Measurements from ENCODE around the gene CSRNP3.
A peak's percentile ranks its signal among the peaks of the same experiment; 100 is the strongest.

The CSRNP3 gene

DNA sequence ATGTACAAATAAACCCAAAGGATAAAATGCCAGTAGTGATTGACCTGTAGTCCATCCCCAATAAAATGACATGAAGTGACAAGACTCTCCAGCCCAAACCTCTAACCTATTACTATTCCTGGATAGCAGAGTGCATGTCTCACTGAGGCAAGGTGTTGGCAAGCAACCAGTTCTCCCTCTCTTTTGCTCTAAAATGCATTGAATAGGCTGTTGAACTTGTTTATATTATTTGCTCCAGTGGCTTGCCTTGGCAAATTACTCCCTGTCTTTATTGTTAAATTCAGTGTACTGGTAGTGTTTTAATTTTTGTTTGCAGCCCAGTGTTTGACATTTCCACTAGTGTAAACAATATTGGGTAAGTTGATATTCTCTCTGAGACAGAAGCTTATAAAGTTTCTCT, 70.5 kb downstream of the CSRNP3 start:
- peak; percentile 52 for DNase-seq (ENCODE audit: low read depth, low spot score)

- no peak for DNase-seq (ENCODE audit: low read depth, low spot score)
Measured at GRCh38 chr2:165544897-165545296, 75.4 kb downstream of the CSRNP3 start.

- DNase-seq (ENCODE audit: low read depth, low spot score), result peak; percentile 11
Measured at GRCh38 chr2:165547900-165548299, 78.4 kb downstream of the CSRNP3 start.

- DNase-seq (ENCODE audit: low read depth, low spot score), result no peak
Measured at GRCh38 chr2:165549619-165550018, 80.1 kb downstream of the CSRNP3 start.

DNA sequence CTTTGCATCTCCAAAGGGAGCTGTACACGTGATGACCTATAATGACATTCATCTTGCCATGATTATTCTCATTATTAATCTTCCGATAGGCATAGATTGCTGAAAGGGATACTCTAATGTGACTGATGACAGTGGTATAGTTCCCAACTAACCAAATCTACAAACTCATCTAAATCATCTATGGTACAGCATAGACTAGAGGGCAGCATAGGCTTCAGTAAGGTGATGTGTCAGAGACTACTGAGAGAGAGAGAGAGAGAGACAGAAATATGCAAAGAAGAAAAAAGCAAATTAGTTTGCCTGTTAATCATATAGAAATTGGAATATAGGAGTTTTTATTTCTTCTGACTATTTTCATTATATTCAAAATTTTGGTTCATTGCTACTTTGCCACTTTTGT, 89.3 kb downstream of the CSRNP3 start:
- no peak for DNase-seq (ENCODE audit: low read depth, low spot score)

GRCh38 chr2:165560377-165560988, 91.0 kb downstream of the CSRNP3 start:
- DNase-seq (ENCODE audit: low read depth, low spot score), result no peak

DNA sequence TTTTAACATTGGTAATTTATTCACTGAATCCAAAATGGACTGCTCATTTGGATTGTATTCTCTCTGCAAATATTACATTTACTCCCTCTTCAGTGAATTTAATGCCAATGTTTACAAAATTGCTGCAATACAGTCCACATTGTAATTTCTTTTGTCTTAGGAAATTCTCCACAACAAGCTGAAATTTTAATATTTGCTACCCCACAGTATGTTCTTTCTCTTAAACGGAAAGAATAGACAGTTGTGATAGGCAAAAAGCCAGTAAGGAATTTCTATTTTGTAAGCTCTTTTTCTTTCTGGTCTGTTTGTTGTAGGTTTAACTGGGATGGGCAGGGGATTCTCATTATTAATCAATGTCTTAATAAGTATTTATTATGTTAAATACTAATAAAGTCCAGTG, 92.0 kb downstream of the CSRNP3 start:
- DNase-seq (ENCODE audit: low read depth, low spot score), result no peak

- no peak for DNase-seq (ENCODE audit: low read depth, low spot score)
Measured at GRCh38 chr2:165562233-165562632, 92.7 kb downstream of the CSRNP3 start.

- DNase-seq (ENCODE audit: low read depth, low spot score), result no peak
Measured at GRCh38 chr2:165563468-165564225, 94.1 kb downstream of the CSRNP3 start.

GRCh38 chr2:165566008-165566407, 96.5 kb downstream of the CSRNP3 start:
- no peak for DNase-seq (ENCODE audit: low read depth, low spot score)

GRCh38 chr2:165567273-165567672, 97.8 kb downstream of the CSRNP3 start:
- no peak for DNase-seq (ENCODE audit: low read depth, low spot score)

DNA sequence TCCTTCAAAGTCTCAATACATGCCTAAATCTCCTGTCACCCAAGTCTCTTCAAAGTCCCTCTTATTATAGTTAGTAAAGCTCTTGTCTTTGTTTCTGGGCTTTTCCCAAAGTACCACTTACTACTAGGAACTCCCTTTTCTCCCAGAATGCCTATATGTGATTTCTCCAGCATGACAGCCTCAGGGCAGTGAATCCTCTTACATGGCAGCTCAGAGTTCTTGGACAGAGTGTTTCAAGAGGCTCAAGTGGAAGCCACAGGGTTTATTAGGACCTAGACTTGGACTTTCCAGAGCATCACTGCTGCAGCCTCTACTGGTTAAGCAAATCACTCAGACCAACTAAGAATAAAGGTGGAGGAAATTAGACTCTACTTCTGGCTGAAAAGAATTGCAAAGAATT, 98.9 kb downstream of the CSRNP3 start:
- DNase-seq (ENCODE audit: low read depth, low spot score), result no peak

GRCh38 chr2:165571477-165571876, 102.0 kb downstream of the CSRNP3 start:
- DNase-seq (ENCODE audit: low read depth, low spot score), result no peak

DNA sequence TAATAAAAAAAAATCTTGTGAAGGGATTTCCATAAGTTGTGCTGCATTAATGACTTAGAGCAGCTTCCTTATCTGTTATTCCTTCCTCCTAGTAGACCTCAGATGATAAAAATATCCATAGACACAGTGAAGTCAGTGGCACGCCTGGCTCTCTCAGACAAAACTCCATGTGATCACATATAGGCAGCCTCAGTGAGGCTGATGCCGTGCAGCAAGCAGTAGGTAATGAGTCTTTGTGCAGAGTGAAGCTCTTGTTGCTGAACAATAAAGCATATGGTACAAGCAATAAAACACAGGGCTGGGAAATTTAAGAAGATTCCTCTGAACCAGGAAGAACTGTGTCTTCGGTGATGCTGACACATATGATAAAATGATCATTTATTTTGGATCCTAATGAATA, 102.7 kb downstream of the CSRNP3 start:
- DNase-seq (ENCODE audit: low read depth, low spot score), result no peak

DNA sequence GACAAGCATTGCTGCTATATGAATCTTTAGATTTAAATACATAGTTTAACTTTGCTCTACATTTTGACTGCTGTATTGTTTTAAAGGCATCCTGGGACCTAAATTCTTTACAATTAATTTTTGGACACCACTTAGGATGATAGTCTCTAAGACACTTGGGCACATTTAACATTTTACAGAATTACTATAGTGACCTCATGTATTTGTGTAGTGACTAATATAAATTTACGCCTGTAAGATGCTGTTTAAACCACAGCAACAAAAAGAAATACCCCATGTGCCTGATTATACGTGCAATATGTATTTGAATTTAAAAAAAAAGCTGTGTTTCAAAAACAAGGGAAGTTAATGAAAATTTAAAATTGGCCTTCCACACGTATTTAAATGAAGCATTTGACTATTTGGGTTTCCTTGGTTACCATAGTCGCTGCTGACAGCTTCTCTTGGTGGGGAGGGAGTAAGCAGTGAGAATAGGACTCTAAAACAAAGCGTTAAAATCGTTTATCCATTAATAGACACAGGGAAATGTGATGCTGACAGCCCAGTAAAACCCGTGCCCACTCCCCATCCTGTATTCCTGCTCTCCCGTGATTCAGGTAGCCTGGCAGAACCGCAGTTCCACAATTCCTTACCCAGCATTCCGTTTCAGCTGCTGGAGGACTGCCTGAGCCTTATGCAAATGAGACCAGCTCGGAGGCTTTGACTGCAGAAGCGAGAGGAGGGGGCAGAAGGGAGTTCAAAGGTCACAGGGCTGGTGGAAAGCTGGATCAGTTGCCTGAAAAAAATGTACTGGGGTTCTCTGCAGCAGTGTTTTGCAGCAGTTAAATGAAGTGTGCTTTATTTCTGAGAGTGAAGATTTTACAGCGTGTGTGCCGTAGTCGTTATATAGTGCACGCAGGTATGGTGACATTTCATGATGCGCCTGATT, 104.3 kb downstream of the CSRNP3 start:
- peak; percentile 83 for DNase-seq (ENCODE audit: low read depth, low spot score)

DNA sequence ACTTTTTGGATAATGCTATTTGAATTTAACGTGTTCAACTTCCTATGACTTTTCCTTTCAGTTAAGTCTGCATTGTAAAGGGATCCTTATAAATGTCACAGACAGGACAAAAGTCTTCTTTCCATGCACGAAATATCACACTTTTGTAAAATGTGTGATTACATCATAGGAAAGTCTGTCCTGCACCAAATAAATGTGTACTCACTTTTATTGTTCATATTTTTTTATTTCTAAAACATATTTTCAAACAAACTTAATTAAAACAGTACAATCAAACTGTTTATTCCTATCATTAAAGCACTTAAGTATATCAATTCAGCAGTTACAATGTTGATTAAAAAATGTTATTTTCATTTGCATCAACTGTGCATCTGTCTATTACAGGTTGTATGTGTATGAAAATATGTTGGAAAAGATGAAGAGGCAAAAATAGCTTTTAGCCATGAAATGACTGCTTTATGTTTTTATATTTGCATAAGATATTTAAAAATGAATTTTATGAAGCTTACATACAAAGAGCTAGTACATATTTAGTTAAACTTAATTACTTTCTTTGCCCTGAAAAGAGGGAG, 105.6 kb downstream of the CSRNP3 start:
- DNase-seq (ENCODE audit: low read depth, low spot score), result no peak

- no peak for DNase-seq (ENCODE audit: low read depth, low spot score)
Measured at GRCh38 chr2:165576409-165577154, 107.1 kb downstream of the CSRNP3 start.

DNA sequence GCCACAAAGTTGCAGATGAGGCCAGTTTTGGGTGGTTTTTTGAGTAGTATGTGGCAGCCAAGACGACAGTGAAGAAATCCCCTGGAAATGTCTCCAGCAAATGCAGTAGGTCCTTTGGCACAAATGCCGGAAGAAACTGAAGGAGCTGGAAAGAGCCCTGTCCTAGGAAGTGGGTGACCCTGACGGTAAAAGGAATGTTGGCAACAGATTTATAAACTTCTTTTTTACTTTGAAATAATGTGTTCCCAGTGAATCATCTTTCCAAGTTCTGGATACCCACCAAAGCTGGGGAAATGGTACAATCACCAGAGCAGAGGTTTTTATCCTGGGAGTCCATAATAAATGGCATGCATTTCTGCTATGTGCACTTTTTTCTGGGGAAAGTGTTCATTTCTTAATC, 112.9 kb downstream of the CSRNP3 start:
- DNase-seq (ENCODE audit: low read depth, low spot score), result peak; percentile 78

- DNase-seq (ENCODE audit: low read depth, low spot score), result peak; percentile 36
Measured at GRCh38 chr2:165582863-165583506, 113.5 kb downstream of the CSRNP3 start.

- no peak for DNase-seq (ENCODE audit: low read depth, low spot score)
Measured at GRCh38 chr2:165584126-165584654, 114.7 kb downstream of the CSRNP3 start.

GRCh38 chr2:165586019-165586418, 116.5 kb downstream of the CSRNP3 start:
- no peak for DNase-seq (ENCODE audit: low read depth, low spot score)

Data from astrocyte of the hippocampus (primary cell).